Endodermal cell (in vitro differentiated cells): Measurements from ENCODE around the gene SUN2. TPM values are rescaled to one million over a fixed set of nuclear protein-coding genes. Genes with fewer than 3 reads are reported as not detected.

ENCODE experiments used
- DNase-seq: peaks from one replicate; pipeline ENCODE4 v3.0.0-alpha.2; 2017
- H3K27ac ChIP-seq: 2 replicates; pipeline ENCODE4 v1.5.1; 2013; ENCODE audit warnings: mild to moderate bottlenecking, low read depth, low read length, moderate library complexity
- H3K27me3 ChIP-seq: 2 replicates; pipeline ENCODE4 v1.6.1; 2013; ENCODE audit warnings: mild to moderate bottlenecking, low read length, moderate library complexity; ENCODE audit not compliant: insufficient read depth, control insufficient read depth, poor library complexity, severe bottlenecking
- H3K36me3 ChIP-seq: 2 replicates; pipeline ENCODE4 v1.7.0; 2013; ENCODE audit warnings: mild to moderate bottlenecking, low read length, moderate library complexity; ENCODE audit not compliant: control insufficient read depth, insufficient read depth
- H3K4me1 ChIP-seq: one replicate; pipeline ENCODE4 v1.7.0; 2013; ENCODE audit warnings: low read length; ENCODE audit not compliant: control insufficient read depth, insufficient read depth
- H3K4me3 ChIP-seq: 2 replicates; pipeline ENCODE4 v1.5.1; 2013; ENCODE audit warnings: mild to moderate bottlenecking, low read length, moderate library complexity
- H3K9ac ChIP-seq: 2 replicates; pipeline ENCODE4 v1.6.1; 2013; ENCODE audit warnings: mild to moderate bottlenecking, low read length, moderate library complexity; ENCODE audit not compliant: poor library complexity, severe bottlenecking; ENCODE audit errors: extremely low read depth
- H3K9me3 ChIP-seq: 2 replicates; pipeline ENCODE4 v1.6.1; 2013; ENCODE audit warnings: mild to moderate bottlenecking, low read length, moderate library complexity; ENCODE audit not compliant: control insufficient read depth
- H3K27ac Mint-ChIP-seq: 2 replicates; pipeline ENCODE4 v1.8.0; 2020; ENCODE audit warnings: mixed read lengths
- H3K27me3 Mint-ChIP-seq: 2 replicates; pipeline ENCODE4 v1.8.0; 2021; ENCODE audit warnings: mild to moderate bottlenecking, mixed read lengths; ENCODE audit not compliant: insufficient read depth
- H3K36me3 Mint-ChIP-seq: 2 replicates; pipeline ENCODE4 v1.8.0; 2020; ENCODE audit warnings: low read depth, mixed read lengths
- H3K4me1 Mint-ChIP-seq: 2 replicates; pipeline ENCODE4 v1.8.0; 2020; ENCODE audit warnings: mixed read lengths
- H3K4me3 Mint-ChIP-seq: 2 replicates; pipeline ENCODE4 v1.8.0; 2020; ENCODE audit warnings: mild to moderate bottlenecking, moderate library complexity, mixed read lengths
- H3K9me3 Mint-ChIP-seq: 2 replicates; pipeline ENCODE4 v1.8.0; 2020; ENCODE audit warnings: mild to moderate bottlenecking, mixed read lengths
- WGBS, 2 experiments: methylation state at CpG; one replicate each; pipeline versions ENCODE4 v1.1.5 to v1.1.7; 2013; ENCODE audit warnings: missing lambda C conversion rate in 2 of 2, mixed read lengths in 1 of 2; ENCODE audit not compliant: insufficient coverage in 1 of 2, insufficient read length in 1 of 2; 5-methylcytosine and 5-hydroxymethylcytosine counted together
- total RNA-seq, 2 donors: library from RNA; stranded (reverse); fragmentation: NEBNext Ultra II Directional in 1 of 2; extraction: Animal tissue kit (Norgen Biotek cat#: 25700) in 1 of 2; gene quantifications; 2 replicates in 1 of 2; 3 replicates in 1 of 2; pipeline ENCODE4 v1.2.1, GENCODE V29; 2021
- TF ChIP-seq, protein P1 (sequence below): fragments of 200-600 bp; sonication (generic); conservative IDR thresholded peaks from 2 replicates; pipeline ENCODE4 v1.5.0; 2021; ENCODE audit warnings: antibody characterized with exemption, mild to moderate bottlenecking

SUN2 gene
- total RNA-seq, 2 donors from 2014 or later, result 23.0 to 32.4 TPM

GRCh38 chr22:38741166-38741565 is 14.6 kb downstream of the SUN2 start:
- H3K27me3 ChIP-seq, result no peaks in the 10 kb centered on the region
- DNase-seq, result no peak
- no peaks in the 10 kb centered on the region for H3K9me3 ChIP-seq
- H3K36me3 Mint-ChIP-seq, result peaks cover 55% of the 10 kb centered on the region
- TF ChIP-seq, protein P1, sequence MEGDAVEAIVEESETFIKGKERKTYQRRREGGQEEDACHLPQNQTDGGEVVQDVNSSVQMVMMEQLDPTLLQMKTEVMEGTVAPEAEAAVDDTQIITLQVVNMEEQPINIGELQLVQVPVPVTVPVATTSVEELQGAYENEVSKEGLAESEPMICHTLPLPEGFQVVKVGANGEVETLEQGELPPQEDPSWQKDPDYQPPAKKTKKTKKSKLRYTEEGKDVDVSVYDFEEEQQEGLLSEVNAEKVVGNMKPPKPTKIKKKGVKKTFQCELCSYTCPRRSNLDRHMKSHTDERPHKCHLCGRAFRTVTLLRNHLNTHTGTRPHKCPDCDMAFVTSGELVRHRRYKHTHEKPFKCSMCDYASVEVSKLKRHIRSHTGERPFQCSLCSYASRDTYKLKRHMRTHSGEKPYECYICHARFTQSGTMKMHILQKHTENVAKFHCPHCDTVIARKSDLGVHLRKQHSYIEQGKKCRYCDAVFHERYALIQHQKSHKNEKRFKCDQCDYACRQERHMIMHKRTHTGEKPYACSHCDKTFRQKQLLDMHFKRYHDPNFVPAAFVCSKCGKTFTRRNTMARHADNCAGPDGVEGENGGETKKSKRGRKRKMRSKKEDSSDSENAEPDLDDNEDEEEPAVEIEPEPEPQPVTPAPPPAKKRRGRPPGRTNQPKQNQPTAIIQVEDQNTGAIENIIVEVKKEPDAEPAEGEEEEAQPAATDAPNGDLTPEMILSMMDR, result no peak
- H3K4me3 Mint-ChIP-seq, result no peak overlapping the region
- H3K9ac ChIP-seq, result no peak overlapping the region
- no peaks in the 10 kb centered on the region for H3K4me1 ChIP-seq
- H3K27ac ChIP-seq, result no peak overlapping the region
- H3K27me3 Mint-ChIP-seq, result no peaks in the 10 kb centered on the region
- peaks cover 91% of the 10 kb centered on the region for H3K36me3 ChIP-seq
- no peak overlapping the region for H3K4me3 ChIP-seq
- H3K27ac Mint-ChIP-seq, result no peak overlapping the region
- 91 to 95% methylated on average over 8 to 9 of the region's 9 CpGs for WGBS, 2 experiments
- H3K9me3 Mint-ChIP-seq, result no peaks in the 10 kb centered on the region
- no peaks in the 10 kb centered on the region for H3K4me1 Mint-ChIP-seq

DNA sequence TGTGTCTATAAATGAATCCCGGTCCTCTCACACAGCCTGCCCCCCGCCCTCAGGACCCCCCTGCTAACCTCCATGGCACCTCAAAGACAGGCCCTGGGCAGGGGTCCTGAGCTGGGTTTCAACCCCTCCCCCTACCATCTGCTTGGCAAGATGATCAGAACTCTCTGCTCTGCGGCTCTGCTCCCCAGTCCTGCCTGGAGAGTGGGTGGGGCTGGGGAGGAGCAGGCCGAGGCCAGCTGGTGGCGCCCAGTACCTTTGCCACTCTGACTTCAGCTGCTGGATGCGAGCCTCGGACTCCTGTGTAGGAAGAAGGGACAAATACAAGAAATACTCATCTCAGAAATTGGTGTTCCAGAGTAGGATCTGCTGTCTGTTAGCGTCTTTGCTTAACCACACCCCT is 15.0 kb downstream of the SUN2 start:
- H3K27ac Mint-ChIP-seq, result no peak overlapping the region
- 88 to 89% methylated on average over 4 to 8 of the region's 8 CpGs for whole genome bisulfite sequencing, 2 experiments
- Histone ChIP-seq H3K4me1 (no peaks in the 10 kb centered on the region), H3K4me3 (no peak overlapping the region), H3K9me3 (no peaks in the 10 kb centered on the region), H3K9ac (no peak overlapping the region), H3K27me3 (no peaks in the 10 kb centered on the region), H3K36me3 (peaks cover 91% of the 10 kb centered on the region), H3K27ac (no peak overlapping the region)
- DNase-seq, result no peak
- TF ChIP-seq, protein P1, result no peak
- H3K4me3 Mint-ChIP-seq, result no peak overlapping the region
- H3K27me3 Mint-ChIP-seq, result no peaks in the 10 kb centered on the region
- H3K36me3 Mint-ChIP-seq, result peaks cover 51% of the 10 kb centered on the region
- no peaks in the 10 kb centered on the region for H3K4me1 Mint-ChIP-seq
- H3K9me3 Mint-ChIP-seq, result no peaks in the 10 kb centered on the region

- no peak overlapping the region for H3K4me3 ChIP-seq
- H3K36me3 ChIP-seq, result peaks cover 91% of the 10 kb centered on the region
- WGBS, 2 experiments, result 92 to 98% methylated on average over 14 to 15 of the region's 15 CpGs
- no peaks in the 10 kb centered on the region for H3K4me1 Mint-ChIP-seq
- no peak for DNase-seq
- H3K9me3 ChIP-seq, result no peaks in the 10 kb centered on the region
- H3K4me1 ChIP-seq, result no peaks in the 10 kb centered on the region
- no peak overlapping the region for H3K4me3 Mint-ChIP-seq
- TF ChIP-seq, protein P1, result no peak
- no peaks in the 10 kb centered on the region for H3K27me3 Mint-ChIP-seq
- no peak overlapping the region for H3K27ac Mint-ChIP-seq
- H3K27me3 ChIP-seq, result no peaks in the 10 kb centered on the region
- H3K9ac ChIP-seq, result no peak overlapping the region
- H3K9me3 Mint-ChIP-seq, result no peaks in the 10 kb centered on the region
- peaks cover 47% of the 10 kb centered on the region for H3K36me3 Mint-ChIP-seq
- no peak overlapping the region for H3K27ac ChIP-seq
Observed at GRCh38 chr22:38740116-38740723, 15.6 kb downstream of the SUN2 start.
